ENCODE measurements around the gene PSAT1.

- TF ChIP-seq CTCF (IDR thresholded peaks at IDR 0.05) (no peak), POLR2A (IDR thresholded peaks at IDR 0.05) (no peak)
Measured at GRCh38 chr9:78363221-78363620, 66.3 kb downstream of the PSAT1 start.

Measured in thyroid gland (tissue), 4 donors.